Mesenchymal stem cell (in vitro differentiated cells and primary cell): Measurements from ENCODE around the gene AGBL5.

Experiments used
- DNase-seq: peaks from one replicate; pipeline ENCODE4 v3.0.0-alpha.2; 2013
- H2AFZ ChIP-seq: one replicate; pipeline ENCODE4 v1.6.1; 2013; ENCODE audit warnings: low read depth, mild to moderate bottlenecking, control low read depth, inconsistent platforms, low read length, moderate library complexity
- H2AK5ac ChIP-seq: 2 replicates; pipeline ENCODE4 v1.6.1; 2013; ENCODE audit warnings: low read length, moderate library complexity, mild to moderate bottlenecking, inconsistent platforms; ENCODE audit not compliant: severe bottlenecking
- H2BK120ac ChIP-seq: one replicate; pipeline ENCODE4 v1.6.1; 2013; ENCODE audit warnings: low read depth, mild to moderate bottlenecking, inconsistent platforms, low read length, moderate library complexity
- H2BK12ac ChIP-seq, 2 experiments: one replicate each; pipeline ENCODE4 v1.6.1; 2013; ENCODE audit warnings: inconsistent platforms in 2 of 2, low read length in 2 of 2, mild to moderate bottlenecking in 2 of 2, moderate library complexity in 2 of 2, control low read depth in 1 of 2
- H2BK15ac ChIP-seq: one replicate; pipeline ENCODE4 v1.6.1; 2013; ENCODE audit warnings: mild to moderate bottlenecking, low read depth, inconsistent platforms; ENCODE audit not compliant: poor library complexity, severe bottlenecking
- H2BK5ac ChIP-seq: 2 replicates; pipeline ENCODE4 v1.6.1; 2013; ENCODE audit warnings: low read depth, mild to moderate bottlenecking, low read length, control low read depth, inconsistent platforms; ENCODE audit not compliant: poor library complexity, severe bottlenecking
- H3K14ac ChIP-seq, 2 experiments: one replicate each; pipeline ENCODE4 v1.6.1; 2013; ENCODE audit warnings: inconsistent platforms in 2 of 2, low read length in 2 of 2, control low read depth in 1 of 2, mild to moderate bottlenecking in 1 of 2, moderate library complexity in 1 of 2
- H3K18ac ChIP-seq, 2 experiments: one replicate each; pipeline ENCODE4 v1.6.1; 2013; ENCODE audit warnings: inconsistent platforms in 2 of 2, low read length in 2 of 2, control low read depth in 1 of 2, low read depth in 1 of 2, mild to moderate bottlenecking in 1 of 2
- H3K23ac ChIP-seq, 2 experiments: one replicate each; pipeline ENCODE4 v1.6.1; 2013; ENCODE audit warnings: inconsistent platforms in 2 of 2, low read length in 2 of 2, mild to moderate bottlenecking in 2 of 2, moderate library complexity in 2 of 2, control low read depth in 1 of 2
- H3K27ac ChIP-seq: 2 replicates; pipeline ENCODE4 v1.5.1; 2013; ENCODE audit warnings: mild to moderate bottlenecking, moderate library complexity, low read length, control low read depth, inconsistent platforms; ENCODE audit not compliant: poor library complexity, severe bottlenecking
- H3K27me3 ChIP-seq, 2 experiments: 2 replicates each; pipeline versions ENCODE4 v1.6.1 to v1.7.0; 2013; ENCODE audit warnings: low read length in 2 of 2, mild to moderate bottlenecking in 2 of 2, moderate library complexity in 2 of 2, control low read depth in 1 of 2, inconsistent platforms in 1 of 2; ENCODE audit not compliant: control insufficient read depth in 1 of 2, insufficient read depth in 1 of 2
- H3K36me3 ChIP-seq, 2 experiments: 2 replicates each; pipeline versions ENCODE4 v1.6.1 to v1.7.0; 2013; ENCODE audit warnings: low read length in 2 of 2, control low read depth in 1 of 2, inconsistent platforms in 1 of 2, low read depth in 1 of 2, mild to moderate bottlenecking in 1 of 2; ENCODE audit not compliant: insufficient read depth in 2 of 2, control insufficient read depth in 1 of 2
- H3K4ac ChIP-seq, 2 experiments: one replicate each; pipeline ENCODE4 v1.6.1; 2013; ENCODE audit warnings: inconsistent platforms in 2 of 2, low read length in 2 of 2, mild to moderate bottlenecking in 2 of 2, moderate library complexity in 2 of 2, control low read depth in 1 of 2, low read depth in 1 of 2
- H3K4me1 ChIP-seq: 2 replicates; pipeline ENCODE4 v1.6.1; 2013; ENCODE audit warnings: low read depth, low read length, control low read depth; ENCODE audit not compliant: control insufficient read depth, insufficient read depth
- H3K4me2 ChIP-seq: 2 replicates; pipeline ENCODE4 v1.6.1; 2013; ENCODE audit warnings: low read length, mild to moderate bottlenecking, inconsistent platforms; ENCODE audit not compliant: poor library complexity, severe bottlenecking
- H3K4me3 ChIP-seq, 2 experiments: 2 replicates each; pipeline versions ENCODE4 v1.5.1 to v1.7.0; 2013; ENCODE audit warnings: low read length in 2 of 2, mild to moderate bottlenecking in 2 of 2, control low read depth in 1 of 2, low read depth in 1 of 2; ENCODE audit not compliant: insufficient read depth in 1 of 2
- H3K79me1 ChIP-seq: replicated peaks from 2 replicates; pipeline ENCODE4 v1.6.1; 2013; ENCODE audit warnings: mild to moderate bottlenecking, control low read depth, low read length, inconsistent platforms; ENCODE audit not compliant: poor library complexity, severe bottlenecking
- H3K9ac ChIP-seq: 2 replicates; pipeline ENCODE4 v1.7.0; 2013; ENCODE audit warnings: mild to moderate bottlenecking, low read length, moderate library complexity
- H3K9me3 ChIP-seq: 2 replicates; pipeline ENCODE4 v1.7.0; 2013; ENCODE audit warnings: mild to moderate bottlenecking, low read length; ENCODE audit not compliant: control insufficient read depth
- H4K8ac ChIP-seq: one replicate; pipeline ENCODE4 v1.6.1; 2013; ENCODE audit warnings: inconsistent platforms, mild to moderate bottlenecking, low read length, moderate library complexity
- H4K91ac ChIP-seq: one replicate; pipeline ENCODE4 v1.6.1; 2013; ENCODE audit warnings: mild to moderate bottlenecking, low read length, inconsistent platforms
- WGBS: methylation state at CpG from one replicate; pipeline ENCODE4 v1.1.7; 2013; ENCODE audit warnings: mixed read lengths; 5-methylcytosine and 5-hydroxymethylcytosine counted together

Gene AGBL5

GRCh38 chr2:27085673-27086089 lies 34.2 kb downstream of the AGBL5 start:
- H3K27ac ChIP-seq, result no peak overlapping the region

GRCh38 chr2:27086090-27086723 lies 34.7 kb downstream of the AGBL5 start:
- Histone ChIP-seq H3K4ac (peak overlapping the region; percentile 78 to 97), H3K4me1 (peaks cover 17% of the 10 kb centered on the region), H3K27me3 (peaks cover 0 to 8% of the 10 kb centered on the region in 2 experiments), H3K4me2 (peak overlapping the region; percentile 96), H2BK12ac (peak overlapping the region in 1 of 2 experiments; percentile 75), H2BK5ac (no peak overlapping the region), H4K8ac (peak overlapping the region; percentile 89), H3K36me3 (peaks cover 11 to 14% of the 10 kb centered on the region in 2 experiments), H3K23ac (peak overlapping the region in 1 of 2 experiments; percentile 48), H2BK120ac (peak overlapping the region; percentile 64), H3K14ac (peak overlapping the region in 1 of 2 experiments; percentile 74), H3K27ac (no peak overlapping the region), H3K9me3 (no peaks in the 10 kb centered on the region), H2AFZ (peak overlapping the region; percentile 70), H3K4me3 (peak overlapping the region; percentile 63 to 79), H3K9ac (peak overlapping the region; percentile 89), H2BK15ac (peak overlapping the region; percentile 82), H3K79me1 (no peaks in the 10 kb centered on the region), H3K18ac (peak overlapping the region in 1 of 2 experiments; percentile 86), H2AK5ac (no peak overlapping the region), H4K91ac (peak overlapping the region; percentile 91)
- WGBS, result 3% methylated on average over 45 of the region's 81 CpGs
- peak; percentile 89 for DNase-seq

More at GRCh38 chr2:27085673-27086089, 34.2 kb downstream of the AGBL5 start:
- H3K18ac ChIP-seq, result peak overlapping the region; percentile 72 to 86
- no peak overlapping the region for H2BK5ac ChIP-seq
- peaks cover 0 to 8% of the 10 kb centered on the region in 2 experiments for H3K27me3 ChIP-seq
- peak overlapping the region; percentile 89 for H3K9ac ChIP-seq
- H2BK120ac ChIP-seq, result peak overlapping the region; percentile 64
- H3K4ac ChIP-seq, result peak overlapping the region; percentile 78 to 97
- WGBS, result 2% methylated on average over 38 of the region's 38 CpGs
- peak overlapping the region in 1 of 2 experiments; percentile 48 for H3K23ac ChIP-seq
- H3K9me3 ChIP-seq, result no peaks in the 10 kb centered on the region
- H3K36me3 ChIP-seq, result peaks cover 11 to 14% of the 10 kb centered on the region in 2 experiments
- peak overlapping the region; percentile 63 to 79 for H3K4me3 ChIP-seq
- H4K8ac ChIP-seq, result peak overlapping the region; percentile 89
- H2AFZ ChIP-seq, result peak overlapping the region; percentile 70
- peak overlapping the region; percentile 96 for H3K4me2 ChIP-seq
- H2AK5ac ChIP-seq, result no peak overlapping the region
- DNase-seq, result peak; percentile 76
- H3K79me1 ChIP-seq, result no peaks in the 10 kb centered on the region
- H2BK15ac ChIP-seq, result peak overlapping the region; percentile 82
- peaks cover 20% of the 10 kb centered on the region for H3K4me1 ChIP-seq
- peak overlapping the region in 1 of 2 experiments; percentile 74 for H3K14ac ChIP-seq
- peak overlapping the region; percentile 91 for H4K91ac ChIP-seq
- peak overlapping the region; percentile 75 for H2BK12ac ChIP-seq

GRCh38 chr2:27086724-27087593 lies 35.5 kb downstream of the AGBL5 start, which contains the start of gene KHK:
KHK (plus strand) TSS chr2:27086772; CDS start chr2:27087260, 488 bp downstream.
- H3K4ac ChIP-seq, result peak within 1 kb of the TSS; percentile 78 to 97
- peaks cover 14% of the 10 kb centered on the region for H3K4me1 ChIP-seq
- no peak within 1 kb of the TSS for H2AK5ac ChIP-seq
- H3K23ac ChIP-seq, result peak within 1 kb of the TSS in 1 of 2 experiments; percentile 48
- peak within 1 kb of the TSS; percentile 89 for H4K8ac ChIP-seq
- peak within 1 kb of the TSS; percentile 70 for H2AFZ ChIP-seq
- peak within 1 kb of the TSS; percentile 96 for H3K4me2 ChIP-seq
- peak within 1 kb of the TSS; percentile 75 for H2BK12ac ChIP-seq
- H3K14ac ChIP-seq, result peak within 1 kb of the TSS in 1 of 2 experiments; percentile 74
- peak within 1 kb of the TSS; percentile 82 for H2BK15ac ChIP-seq
- no peaks in the 10 kb centered on the region for H3K79me1 ChIP-seq
- peak within 1 kb of the TSS; percentile 91 for H4K91ac ChIP-seq
- H3K9ac ChIP-seq, result peak within 1 kb of the TSS; percentile 89
- peak within 1 kb of the TSS; percentile 72 to 86 for H3K18ac ChIP-seq
- no peaks in the 10 kb centered on the region for H3K9me3 ChIP-seq
- H3K27ac ChIP-seq, result no peak within 1 kb of the TSS
- H3K4me3 ChIP-seq, result peak within 1 kb of the TSS; percentile 63 to 80
- peak; percentile 34 for DNase-seq
- peak within 1 kb of the TSS; percentile 64 for H2BK120ac ChIP-seq
- 11% methylated on average over 53 of the region's 54 CpGs for WGBS
- peaks cover 7 to 11% of the 10 kb centered on the region in 2 experiments for H3K36me3 ChIP-seq
- peaks cover 0 to 8% of the 10 kb centered on the region in 2 experiments for H3K27me3 ChIP-seq
- no peak within 1 kb of the TSS for H2BK5ac ChIP-seq
